RKO (cell line): ENCODE measurements around the gene FXN.
"Not testable (repeated sequence)": the region's sequence is repeated elsewhere in the genome, so short reads cannot be mapped to it uniquely, and the experiment has no call there.

Experiments used
- DNase-seq: peaks from one replicate; pipeline ENCODE4 v3.0.0-alpha.2; 2016; ENCODE audit warnings: low spot score

Gene FXN

GRCh38 chr9:69035438-69036308 lies at the start of gene FXN:
FXN (plus strand) TSS chr9:69035752; CDS start chr9:69035783, 31 bp downstream.
- DNase-seq: peak; percentile 77

GRCh38 chr9:68986949-68987348 lies 48.6 kb upstream of the FXN start:
- not testable (repeated sequence) for DNase-seq

GRCh38 chr9:68991457-68991856 lies 44.1 kb upstream of the FXN start:
- DNase-seq: no peak

GRCh38 chr9:68995776-68996175 lies 39.8 kb upstream of the FXN start:
- no peak for DNase-seq

- no peak for DNase-seq
Measured at GRCh38 chr9:68996462-68996861, 39.1 kb upstream of the FXN start.

GRCh38 chr9:68997666-68998065 lies 37.9 kb upstream of the FXN start:
- DNase-seq: no peak

GRCh38 chr9:68998385-68998784 lies 37.2 kb upstream of the FXN start:
- DNase-seq: no peak

GRCh38 chr9:68998812-68999211 lies 36.7 kb upstream of the FXN start:
- DNase-seq: no peak

GRCh38 chr9:68999393-69000105 lies 36.0 kb upstream of the FXN start:
- DNase-seq: peak; percentile 76

- DNase-seq: no peak
Measured at GRCh38 chr9:69001921-69002320, 33.6 kb upstream of the FXN start.

- DNase-seq: no peak
Measured at GRCh38 chr9:69003051-69003450, 32.5 kb upstream of the FXN start.

- DNase-seq: no peak
Measured at GRCh38 chr9:69004836-69005235, 30.7 kb upstream of the FXN start.

- no peak for DNase-seq
Measured at GRCh38 chr9:69009708-69010107, 25.8 kb upstream of the FXN start.

GRCh38 chr9:69012696-69013381 lies 22.7 kb upstream of the FXN start:
- no peak for DNase-seq

GRCh38 chr9:69013382-69013727 lies 22.2 kb upstream of the FXN start:
- DNase-seq: no peak

- no peak for DNase-seq
Measured at GRCh38 chr9:69014013-69014412, 21.5 kb upstream of the FXN start, which contains the start of gene PRKACG. PRKACG (minus strand) TSS chr9:69014113; CDS start chr9:69014092, 21 bp downstream.

GRCh38 chr9:69016191-69017096 lies 19.1 kb upstream of the FXN start:
- DNase-seq: no peak

- no peak for DNase-seq
Measured at GRCh38 chr9:69018737-69019136, 16.8 kb upstream of the FXN start.

- no peak for DNase-seq
Measured at GRCh38 chr9:69019808-69020207, 15.7 kb upstream of the FXN start.

GRCh38 chr9:69020301-69021145 lies 15.0 kb upstream of the FXN start:
- DNase-seq: no peak

GRCh38 chr9:69023650-69024049 lies 11.9 kb upstream of the FXN start:
- no peak for DNase-seq
